Inflammatory macrophage treated with lipopolysaccharide for 1 hour (primary cell): Measurements from ENCODE around the gene HGF.
A peak's percentile ranks its signal among the peaks of the same experiment; 100 is the strongest.

ENCODE experiments used
- DNase-seq, 2 donors: peaks; one replicate each; pipeline ENCODE4 v3.0.0-alpha.2; 2020 to 2022

The HGF gene

DNA sequence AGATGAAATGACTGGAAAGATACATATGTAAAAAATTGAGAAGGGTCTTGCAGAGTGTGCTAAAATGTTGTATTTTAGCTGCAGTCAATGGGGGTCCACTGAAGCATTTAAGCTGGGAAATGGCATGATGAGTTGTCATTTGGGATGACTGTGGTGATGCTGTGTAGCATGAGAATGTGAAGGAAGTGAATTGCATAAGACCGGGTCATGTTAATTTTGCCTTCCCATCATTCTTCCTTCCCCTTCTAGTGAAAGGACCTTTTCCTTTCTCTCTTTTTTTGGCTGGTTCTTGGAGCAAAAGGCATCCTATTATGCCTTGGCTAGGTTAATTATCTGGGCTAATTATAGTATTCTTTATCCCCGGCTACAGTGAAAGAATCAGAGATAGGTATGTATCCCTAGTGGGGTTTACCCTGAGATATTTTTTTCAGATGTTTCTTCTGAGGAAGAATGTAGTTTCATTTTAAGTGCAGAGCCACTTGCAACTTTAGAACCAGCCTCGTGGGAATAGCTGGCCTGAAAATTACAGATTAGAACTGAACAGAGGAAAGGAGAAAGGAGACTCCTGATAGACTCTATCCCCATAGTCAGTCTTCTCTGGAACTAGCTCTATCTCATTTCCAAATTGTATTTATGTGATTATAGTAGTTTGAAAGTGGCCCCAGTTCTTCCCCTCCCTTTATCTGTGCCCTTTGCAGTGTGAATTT, 93.6 kb downstream of the HGF start:
- DNase-seq = peak in 1 of 2 donors; percentile 9

DNA sequence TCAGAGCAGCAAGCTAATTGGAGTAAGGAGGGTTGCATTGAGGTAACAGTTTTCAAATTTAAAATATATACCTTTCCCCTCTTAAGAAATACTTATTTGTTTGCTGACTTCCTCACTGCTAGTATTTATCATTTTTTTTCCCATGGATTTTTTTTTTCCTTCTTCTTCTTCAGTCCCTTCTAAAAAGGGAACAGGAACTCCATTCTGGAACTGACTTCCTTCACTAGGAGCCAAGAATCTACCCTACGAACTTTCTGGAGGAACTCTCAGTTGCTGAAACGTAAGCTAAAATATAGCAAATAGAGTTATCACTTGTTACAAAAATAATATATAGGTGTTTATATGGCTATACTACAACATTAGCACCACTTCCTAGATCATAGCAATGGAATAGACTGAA, 95.4 kb downstream of the HGF start:
- DNase-seq = peak; percentile 9 to 12

DNA sequence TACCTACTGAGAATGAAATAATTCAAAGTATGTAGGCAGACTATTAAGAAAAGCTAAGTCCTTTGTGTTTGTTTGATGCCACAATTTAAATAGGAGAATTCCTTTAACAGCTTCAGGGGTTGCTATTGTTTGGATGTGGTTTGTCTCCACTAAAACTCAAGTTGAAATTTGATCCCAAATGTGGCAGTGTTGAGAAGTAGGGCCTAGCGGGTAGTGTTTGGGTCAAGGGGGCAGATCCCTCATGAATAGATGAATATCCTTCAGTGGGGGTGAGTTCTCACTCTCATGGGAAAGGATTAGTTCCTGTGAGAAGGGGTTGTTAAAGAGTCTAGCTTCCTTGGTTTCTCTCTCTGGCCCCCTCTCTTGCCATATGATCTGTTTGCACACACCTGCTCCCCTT, 97.0 kb downstream of the HGF start:
- no peak for DNase-seq

DNA sequence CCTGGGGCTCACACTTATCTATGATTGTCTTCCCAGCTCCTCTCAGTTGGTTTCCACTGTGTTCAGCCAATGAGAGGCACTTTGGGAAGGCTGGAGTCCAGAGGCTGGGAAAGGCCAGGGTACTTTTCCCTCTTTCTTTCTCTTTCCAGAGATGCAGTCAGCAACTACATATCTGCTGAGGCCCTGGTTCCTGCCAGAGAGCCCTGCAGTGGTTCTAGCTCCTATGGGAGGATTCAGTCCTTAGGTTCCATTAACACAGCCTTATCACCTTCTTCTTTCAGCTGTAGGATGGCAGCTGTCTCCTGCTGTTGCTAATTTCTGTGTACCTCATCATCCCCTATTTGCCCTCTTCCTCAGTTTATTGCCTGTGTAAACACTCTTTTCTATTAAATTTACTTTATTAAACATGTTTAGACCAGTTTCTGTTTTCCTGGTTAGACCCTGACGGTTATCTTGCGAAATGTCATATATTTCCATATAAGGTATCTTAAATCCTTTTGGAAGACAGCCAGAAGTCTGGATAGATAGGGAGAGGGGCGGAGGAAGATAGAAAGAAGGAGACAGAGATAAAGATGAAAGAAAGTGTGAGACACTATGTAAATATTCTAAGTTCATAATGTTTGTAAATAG, 100.3 kb downstream of the HGF start:
- no peak for DNase-seq

DNA sequence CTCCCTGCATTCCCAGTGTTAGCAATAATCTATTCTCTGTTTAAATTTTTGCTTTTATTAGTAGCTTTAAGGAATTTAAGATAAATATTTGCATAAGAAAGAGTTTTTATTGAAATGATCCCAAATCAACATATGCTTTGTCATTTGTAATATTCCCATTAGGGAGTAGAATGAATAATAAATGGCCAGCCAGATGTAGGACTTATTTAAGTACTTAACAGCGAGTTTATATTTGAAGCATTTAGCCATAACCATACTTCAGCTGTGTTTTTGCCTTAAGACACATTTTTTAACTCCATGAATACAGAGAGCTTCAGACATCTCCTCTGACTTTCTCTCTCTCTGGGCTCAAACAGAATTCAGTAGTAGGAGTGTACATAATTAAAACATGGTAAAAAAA, 103.6 kb downstream of the HGF start:
- DNase-seq = no peak

DNA sequence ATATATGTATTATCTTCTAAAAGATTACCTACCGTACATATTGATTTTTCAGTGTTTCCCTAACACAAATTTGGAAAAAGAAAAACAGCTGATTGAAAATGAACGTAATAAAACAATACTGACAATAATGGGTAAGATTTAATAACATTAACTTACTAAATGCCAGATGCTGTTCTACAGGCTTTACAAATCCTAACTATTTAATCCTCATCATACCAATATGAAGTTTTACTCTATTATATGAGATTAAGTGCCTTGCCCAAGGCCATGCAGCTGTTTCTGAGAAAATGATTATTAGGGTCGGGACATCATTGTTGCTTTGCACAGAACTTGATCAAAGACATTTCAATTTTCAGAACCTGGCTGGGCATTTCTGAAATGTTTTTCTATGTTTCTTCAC, 104.6 kb downstream of the HGF start:
- DNase-seq = no peak

DNA sequence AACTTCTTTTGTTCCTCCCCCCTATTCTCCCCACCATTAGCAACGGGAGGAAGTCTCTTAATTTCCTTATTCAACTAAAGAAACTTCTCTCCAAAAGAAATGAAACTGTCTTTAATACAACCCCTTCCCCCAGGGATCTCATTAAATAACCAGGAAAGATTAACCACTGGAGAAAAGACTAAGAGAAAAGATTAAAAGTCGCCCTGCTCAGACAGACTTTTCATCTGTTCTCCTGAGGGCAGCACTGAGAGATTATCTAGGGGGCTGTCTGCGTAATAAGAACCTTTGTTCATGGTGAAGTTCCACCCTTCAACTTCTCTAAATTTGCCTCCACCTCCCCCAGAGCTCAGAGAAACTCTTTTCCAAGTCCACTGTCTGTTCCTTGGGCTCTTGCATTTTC, 105.5 kb downstream of the HGF start:
- no peak for DNase-seq

DNA sequence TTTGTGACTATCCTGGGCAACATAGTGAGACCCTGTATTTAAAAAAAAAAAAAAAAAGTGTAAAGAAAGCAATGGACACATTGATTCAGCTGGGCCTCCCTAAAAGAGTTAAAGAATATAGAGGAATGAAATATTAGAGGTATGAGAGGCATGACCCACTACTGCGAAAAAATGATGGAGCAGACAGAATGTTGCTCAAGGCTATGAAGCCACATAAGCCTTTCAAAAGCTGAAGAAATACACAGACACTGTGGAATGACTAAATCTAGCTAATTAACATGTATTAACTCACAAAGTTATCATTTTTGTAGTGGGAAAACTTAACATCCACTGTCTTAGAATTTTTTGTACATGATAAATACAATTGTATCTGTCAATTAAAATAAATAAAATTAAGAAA, 107.3 kb downstream of the HGF start:
- DNase-seq = no peak

DNA sequence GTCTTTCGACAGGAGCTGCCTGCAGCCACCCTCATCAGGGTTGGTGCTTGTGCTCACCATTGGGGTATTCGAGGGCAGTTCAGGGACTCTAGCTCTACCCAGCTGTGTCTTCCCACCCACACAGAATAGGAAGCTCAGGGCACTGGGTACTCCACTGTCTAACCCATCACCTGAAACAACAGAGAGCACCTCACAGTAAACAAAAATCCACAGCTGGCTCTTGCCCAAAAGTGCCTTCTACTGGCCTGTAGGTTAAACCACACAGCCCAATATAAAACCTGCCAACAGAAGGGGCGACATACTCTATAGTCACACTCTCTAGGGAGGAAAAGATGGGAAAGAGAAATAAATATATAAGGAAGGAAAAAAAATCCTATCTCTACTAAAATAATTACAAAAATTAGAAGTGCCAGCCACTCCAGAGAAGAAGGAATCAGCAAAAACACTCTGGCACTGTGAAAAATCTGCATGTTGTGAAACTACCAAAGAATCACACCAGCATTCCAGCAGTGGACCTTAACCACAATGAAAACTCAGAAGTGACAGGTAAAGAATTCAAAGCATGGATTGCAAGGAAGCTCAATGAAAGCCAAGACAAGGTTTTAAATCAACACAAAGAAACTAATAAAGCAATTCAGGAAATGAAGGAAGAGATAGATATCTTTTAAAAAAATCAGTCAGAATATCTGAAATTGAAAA, 110.0 kb downstream of the HGF start:
- DNase-seq = no peak

DNA sequence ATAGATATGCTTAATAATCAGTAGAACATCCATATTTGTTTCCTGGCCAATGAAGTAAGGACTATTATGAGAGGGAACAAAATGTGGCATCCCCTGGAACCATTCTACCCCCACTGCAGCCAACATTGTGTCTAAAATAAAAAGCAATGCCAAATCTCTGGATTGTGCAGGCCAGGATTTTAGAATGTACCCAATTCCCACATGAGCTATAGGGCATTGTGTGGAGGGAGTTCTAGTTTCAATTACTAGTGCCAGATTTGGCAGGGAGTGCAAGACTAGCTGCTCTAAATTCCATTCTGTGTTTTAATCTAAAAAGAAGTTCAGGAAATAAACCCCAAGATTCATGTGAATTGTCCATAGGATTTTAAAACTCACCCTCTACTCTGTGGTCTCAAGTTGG, 112.3 kb downstream of the HGF start:
- DNase-seq = no peak

DNA sequence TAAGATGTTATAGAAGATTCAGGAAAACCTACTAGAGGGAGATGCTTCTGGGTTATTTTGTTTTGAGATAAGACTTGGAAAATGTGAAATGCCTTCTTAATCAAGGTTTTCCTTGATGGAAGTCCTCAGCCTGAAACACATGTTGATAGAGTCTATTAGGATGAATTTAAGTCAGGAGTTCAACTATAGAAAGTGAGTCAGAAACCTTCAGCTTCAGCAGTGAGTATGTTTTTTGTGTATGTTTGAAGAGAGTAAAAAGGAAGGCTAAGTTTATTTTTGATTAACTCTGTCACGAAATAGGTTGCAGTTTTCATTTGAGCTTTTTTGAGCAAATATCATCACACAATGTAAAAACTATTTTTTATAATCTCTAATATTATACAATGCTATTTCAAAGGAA, 114.6 kb downstream of the HGF start:
- DNase-seq = no peak

DNA sequence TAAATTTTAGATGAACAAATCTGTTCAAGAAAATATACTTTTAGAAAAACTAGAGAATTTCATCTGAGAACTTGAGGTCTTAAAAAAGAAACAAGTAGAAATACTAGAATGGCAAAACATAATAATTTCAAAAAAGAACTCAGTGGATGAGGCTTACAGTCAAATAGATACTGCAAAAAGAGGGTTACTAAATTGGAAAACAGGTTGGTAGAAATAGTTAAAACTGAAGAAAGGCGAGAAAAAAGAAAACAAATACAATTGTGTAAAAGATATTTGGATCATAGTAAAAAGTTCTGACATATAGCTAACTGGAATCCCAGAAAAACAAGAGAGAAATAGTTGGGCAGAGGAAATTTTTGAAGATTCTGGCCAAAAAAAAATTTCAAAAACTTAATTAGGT, 117.6 kb downstream of the HGF start:
- DNase-seq = no peak
